HG02798 (cell line): ENCODE results near the gene LYRM1.
"Not testable (repeated sequence)": the region's sequence is repeated elsewhere in the genome, so short reads cannot be mapped to it uniquely, and the experiment has no call there.

ENCODE experiments used
- ATAC-seq: cut with Tn5 transposase; IDR thresholded peaks from one replicate; pipeline ENCODE4 v1.9.1; 2021; ENCODE audit warnings: mild to moderate bottlenecking; ENCODE audit not compliant: unreplicated experiment, poor library complexity

The LYRM1 gene, protein sequence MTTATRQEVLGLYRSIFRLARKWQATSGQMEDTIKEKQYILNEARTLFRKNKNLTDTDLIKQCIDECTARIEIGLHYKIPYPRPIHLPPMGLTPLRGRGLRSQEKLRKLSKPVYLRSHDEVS

DNA sequence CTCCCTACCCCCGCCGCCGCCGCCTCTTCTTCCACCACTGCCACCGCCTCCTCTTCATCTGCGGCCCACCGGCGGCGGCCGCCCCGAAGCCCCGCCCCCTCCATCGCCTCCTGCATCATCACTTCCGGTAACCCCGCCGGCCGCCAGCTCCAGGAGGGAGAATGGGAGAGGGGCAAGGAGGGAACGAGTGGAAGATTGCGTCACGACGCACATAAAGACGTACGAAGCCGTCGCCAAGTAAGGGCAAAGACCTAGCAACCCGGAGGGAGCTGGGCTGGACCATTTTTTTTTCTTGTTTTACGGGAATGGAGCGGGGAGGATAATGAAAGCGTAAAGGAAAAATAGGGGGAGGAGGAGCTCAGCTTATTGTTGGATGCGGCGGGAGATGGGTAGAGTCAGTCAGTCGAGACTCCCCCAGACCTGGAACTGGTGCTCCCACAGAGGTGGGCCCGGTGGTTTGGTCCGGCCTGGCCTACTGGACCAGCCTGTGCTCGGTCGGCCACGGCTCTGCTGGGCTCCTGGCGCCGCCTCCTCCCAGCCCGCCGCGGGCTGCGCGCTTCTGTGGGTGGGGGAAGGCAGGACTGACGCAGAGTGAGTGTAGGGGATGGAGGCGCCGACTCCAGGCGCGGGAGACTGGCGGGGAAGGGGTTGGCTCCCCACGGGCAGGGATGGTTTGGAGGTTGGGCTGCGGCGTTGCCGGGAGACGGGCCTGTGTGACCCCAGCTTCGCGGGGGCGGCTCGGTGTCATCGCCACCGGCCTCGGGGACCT is at the start of gene LYRM1, which contains the start of gene DCUN1D3:
LYRM1 (plus strand) TSS at position 473 of the 769 bp plus-strand sequence. CDS start 14,785 bp downstream, outside the sequence.
DCUN1D3 (minus strand) TSS at position 60 of the 769 bp plus-strand sequence. CDS start 37,820 bp downstream, outside the sequence.
- ATAC-seq = peak; percentile 83

- ATAC-seq = no peak
These were observed 49.6 kb upstream of the LYRM1 start for GRCh38 chr16:20850981-20851380.

DNA sequence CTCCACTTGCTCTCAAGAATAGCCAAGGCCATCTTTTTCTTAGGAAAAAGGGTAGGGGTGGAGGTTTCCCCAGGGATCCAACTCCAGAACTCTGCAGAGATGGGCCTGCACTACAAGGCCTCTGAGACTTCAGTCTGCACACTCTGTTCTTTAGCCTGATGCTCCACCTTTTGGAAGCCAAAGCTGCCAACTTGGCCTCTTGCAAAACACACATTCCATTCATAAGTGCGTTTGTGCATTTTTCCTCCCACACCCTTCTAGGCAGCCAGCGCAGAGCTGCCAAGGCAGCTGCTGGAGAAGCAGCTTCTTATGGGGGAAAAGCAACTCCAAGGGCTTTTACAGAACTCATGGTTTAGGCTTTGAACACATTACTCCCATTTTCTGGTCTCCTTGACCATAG is 49.0 kb upstream of the LYRM1 start:
- no peak for ATAC-seq

GRCh38 chr16:20853143-20853542 is 47.4 kb upstream of the LYRM1 start:
- ATAC-seq = no peak

- no peak for ATAC-seq
These were observed 46.5 kb upstream of the LYRM1 start for GRCh38 chr16:20853981-20854620.

DNA sequence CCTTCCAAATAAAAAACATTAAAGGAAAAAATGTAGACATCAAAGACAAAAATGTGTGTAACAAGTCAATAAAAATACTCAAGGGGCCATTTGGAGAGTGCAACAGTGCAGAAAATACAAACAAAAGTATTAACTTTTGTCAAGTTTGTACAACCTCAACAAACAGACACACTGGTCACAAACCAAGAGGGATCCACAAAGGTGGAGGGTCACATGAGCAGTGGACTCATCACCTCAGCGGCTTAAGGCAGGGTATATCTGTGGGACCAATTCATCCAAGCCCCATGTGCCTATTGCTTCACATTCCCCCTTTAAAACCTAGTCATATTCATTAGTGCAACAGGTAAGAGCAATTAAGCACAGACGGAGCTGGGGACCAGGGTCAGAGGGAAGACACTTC is 45.6 kb upstream of the LYRM1 start:
- ATAC-seq = no peak

- ATAC-seq = no peak
These were observed 43.3 kb upstream of the LYRM1 start for GRCh38 chr16:20857281-20857680.

GRCh38 chr16:20859229-20859628 is 41.3 kb upstream of the LYRM1 start:
- no peak for ATAC-seq

- ATAC-seq = no peak
These were observed 40.9 kb upstream of the LYRM1 start for GRCh38 chr16:20859699-20860098.

DNA sequence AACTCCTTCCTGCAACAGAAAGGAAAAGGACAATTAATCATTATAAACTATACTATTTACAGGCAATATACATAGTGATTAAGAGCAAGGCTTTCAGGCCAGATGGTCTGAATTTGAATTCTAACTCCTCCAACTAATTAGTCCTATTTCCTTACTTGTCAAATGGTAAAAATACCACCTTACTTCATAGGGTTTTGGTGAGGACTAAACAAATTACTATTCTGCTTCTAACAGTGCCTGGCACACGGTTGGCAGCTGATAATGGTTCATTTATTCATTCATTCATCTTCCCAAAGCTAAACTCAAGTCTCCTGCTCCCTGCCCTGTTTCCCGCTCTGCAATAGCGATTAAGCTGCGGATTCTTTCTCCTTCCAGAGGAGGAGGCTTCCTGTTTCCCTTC is 40.2 kb upstream of the LYRM1 start:
- no peak for ATAC-seq

- not testable (repeated sequence) for ATAC-seq
These were observed 39.6 kb upstream of the LYRM1 start for GRCh38 chr16:20860995-20861394.

- no peak for ATAC-seq
These were observed 38.2 kb upstream of the LYRM1 start for GRCh38 chr16:20862162-20862960.

- not testable (repeated sequence) for ATAC-seq
These were observed 36.2 kb upstream of the LYRM1 start for GRCh38 chr16:20864376-20864775.

- peak; percentile 72 for ATAC-seq
These were observed 35.0 kb upstream of the LYRM1 start for GRCh38 chr16:20865420-20866131.

GRCh38 chr16:20866145-20866772 is 34.3 kb upstream of the LYRM1 start:
- peak; percentile 24 for ATAC-seq

DNA sequence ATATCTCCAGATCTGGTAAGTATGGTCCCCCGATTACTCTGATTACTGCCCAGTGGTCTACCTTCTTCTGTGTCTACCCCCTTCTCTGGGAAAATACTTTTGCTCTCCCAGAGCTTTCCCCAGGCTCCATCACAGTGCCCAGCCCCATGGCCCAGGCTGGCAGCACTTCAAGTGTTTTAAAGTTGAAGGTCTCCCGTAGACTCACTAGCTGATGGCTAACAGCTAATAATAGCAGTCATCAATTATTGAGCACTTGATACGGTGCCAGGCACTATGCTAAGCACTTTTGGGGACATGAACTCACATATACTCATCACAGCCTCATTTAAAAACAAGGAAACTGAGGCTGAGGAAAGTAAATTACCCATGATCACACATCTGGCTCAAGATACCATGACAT is 33.8 kb upstream of the LYRM1 start:
- no peak for ATAC-seq

GRCh38 chr16:20867585-20867984 is 33.0 kb upstream of the LYRM1 start:
- ATAC-seq = no peak

- no peak for ATAC-seq
These were observed 31.7 kb upstream of the LYRM1 start for GRCh38 chr16:20868890-20869289.

- no peak for ATAC-seq
These were observed 30.3 kb upstream of the LYRM1 start for GRCh38 chr16:20870122-20870820.
